Stimulated activated effector memory CD8-positive, alpha-beta T cell treated with anti-CD3 and anti-CD28 coated beads, Interleukin-12 subunit alpha, Interleukin-12 subunit beta, amount 100 ng/mL, for 72 hours (primary cell): Measurements from ENCODE around the gene ZNRF3.
"Not testable (repeated sequence)": the region's sequence is repeated elsewhere in the genome, so short reads cannot be mapped to it uniquely, and the experiment has no call there.

Source experiments
- ATAC-seq: fragments of 150-1000 bp; cut with Tn5 transposase; 2 replicates; pipeline ENCODE4 v1.10.0; 2021
- DNase-seq, 2 donors: peaks; one replicate each; pipeline ENCODE4 v3.0.0; 2021 to 2022; ENCODE audit warnings: low spot score in 2 of 2
- H3K27ac Mint-ChIP-seq: one replicate; pipeline ENCODE4 v1.8.0; 2022; ENCODE audit warnings: mild to moderate bottlenecking, mixed read lengths
- H3K36me3 Mint-ChIP-seq: one replicate; pipeline ENCODE4 v1.8.0; 2022; ENCODE audit warnings: mild to moderate bottlenecking, mixed read lengths
- H3K4me1 Mint-ChIP-seq: one replicate; pipeline ENCODE4 v1.8.0; 2022; ENCODE audit warnings: mixed read lengths
- H3K4me3 Mint-ChIP-seq: one replicate; pipeline ENCODE4 v1.8.0; 2022; ENCODE audit warnings: mild to moderate bottlenecking, mixed read lengths
- H3K9me3 Mint-ChIP-seq: one replicate; pipeline ENCODE4 v1.8.0; 2022; ENCODE audit warnings: mixed read lengths

ZNRF3 gene

GRCh38 chr22:29081517-29082236, 198.3 kb downstream of the ZNRF3 start:
- no peak overlapping the region for H3K4me3 Mint-ChIP-seq
- DNase-seq (no peak), ATAC-seq (no peak)
- no peak overlapping the region for H3K27ac Mint-ChIP-seq
- H3K36me3 Mint-ChIP-seq: no peaks in the 10 kb centered on the region
- H3K4me1 Mint-ChIP-seq: peaks cover 5% of the 10 kb centered on the region
- no peaks in the 10 kb centered on the region for H3K9me3 Mint-ChIP-seq

- Mint-ChIP-seq H3K36me3 (no peaks in the 10 kb centered on the region), H3K27ac (peak overlapping the region; percentile 17), H3K4me1 (peaks cover 5% of the 10 kb centered on the region), H3K4me3 (no peak overlapping the region), H3K9me3 (no peaks in the 10 kb centered on the region)
- no peak for DNase-seq
- no peak for ATAC-seq
Measured at GRCh38 chr22:29082826-29083545, 199.6 kb downstream of the ZNRF3 start.

GRCh38 chr22:29083576-29083932, 200.2 kb downstream of the ZNRF3 start:
- peak overlapping the region; percentile 17 for H3K27ac Mint-ChIP-seq
- not testable (repeated sequence) for ATAC-seq, H3K4me1 Mint-ChIP-seq, H3K9me3 Mint-ChIP-seq, H3K4me3 Mint-ChIP-seq, H3K36me3 Mint-ChIP-seq, DNase-seq

GRCh38 chr22:29083933-29084591, 200.7 kb downstream of the ZNRF3 start:
- Mint-ChIP-seq H3K27ac (peak overlapping the region; percentile 17), H3K9me3 (no peaks in the 10 kb centered on the region), H3K36me3 (no peaks in the 10 kb centered on the region), H3K4me1 (peaks cover 5% of the 10 kb centered on the region), H3K4me3 (no peak overlapping the region)
- DNase-seq: no peak
- no peak for ATAC-seq

GRCh38 chr22:29087012-29087411, 203.6 kb downstream of the ZNRF3 start:
- Mint-ChIP-seq H3K27ac (no peak overlapping the region), H3K9me3 (no peaks in the 10 kb centered on the region), H3K4me1 (no peaks in the 10 kb centered on the region), H3K4me3 (no peak overlapping the region), H3K36me3 (no peaks in the 10 kb centered on the region)
- DNase-seq (no peak), ATAC-seq (no peak)

- no peak overlapping the region for H3K4me3 Mint-ChIP-seq
- no peaks in the 10 kb centered on the region for H3K4me1 Mint-ChIP-seq
- no peaks in the 10 kb centered on the region for H3K9me3 Mint-ChIP-seq
- no peak overlapping the region for H3K27ac Mint-ChIP-seq
- no peaks in the 10 kb centered on the region for H3K36me3 Mint-ChIP-seq
- no peak for DNase-seq
- ATAC-seq: no peak
Measured at GRCh38 chr22:29088809-29089208, 205.4 kb downstream of the ZNRF3 start.

GRCh38 chr22:29089507-29089906, 206.1 kb downstream of the ZNRF3 start:
- DNase-seq (no peak), ATAC-seq (no peak)
- no peak overlapping the region for H3K27ac Mint-ChIP-seq
- no peaks in the 10 kb centered on the region for H3K36me3 Mint-ChIP-seq
- H3K4me1 Mint-ChIP-seq: no peaks in the 10 kb centered on the region
- no peaks in the 10 kb centered on the region for H3K9me3 Mint-ChIP-seq
- H3K4me3 Mint-ChIP-seq: no peak overlapping the region

GRCh38 chr22:29090039-29090438, 206.7 kb downstream of the ZNRF3 start:
- Mint-ChIP-seq H3K4me1 (no peaks in the 10 kb centered on the region), H3K9me3 (no peaks in the 10 kb centered on the region), H3K27ac (no peak overlapping the region), H3K4me3 (no peak overlapping the region), H3K36me3 (no peaks in the 10 kb centered on the region)
- DNase-seq (no peak), ATAC-seq (no peak)

- Mint-ChIP-seq H3K4me3 (no peak overlapping the region), H3K9me3 (no peaks in the 10 kb centered on the region), H3K4me1 (no peaks in the 10 kb centered on the region), H3K27ac (no peak overlapping the region), H3K36me3 (no peaks in the 10 kb centered on the region)
- DNase-seq (no peak), ATAC-seq (no peak)
Measured at GRCh38 chr22:29092243-29092642, 208.9 kb downstream of the ZNRF3 start.

- H3K27ac Mint-ChIP-seq: no peak overlapping the region
- DNase-seq: no peak
- no peaks in the 10 kb centered on the region for H3K4me1 Mint-ChIP-seq
- H3K4me3 Mint-ChIP-seq: no peak overlapping the region
- no peak for ATAC-seq
- H3K36me3 Mint-ChIP-seq: no peaks in the 10 kb centered on the region
- no peaks in the 10 kb centered on the region for H3K9me3 Mint-ChIP-seq
Measured at GRCh38 chr22:29093030-29093429, 209.7 kb downstream of the ZNRF3 start.

- DNase-seq: no peak
- H3K4me1 Mint-ChIP-seq: no peaks in the 10 kb centered on the region
- no peaks in the 10 kb centered on the region for H3K9me3 Mint-ChIP-seq
- H3K4me3 Mint-ChIP-seq: no peak overlapping the region
- H3K27ac Mint-ChIP-seq: no peak overlapping the region
- ATAC-seq: no peak
- no peaks in the 10 kb centered on the region for H3K36me3 Mint-ChIP-seq
Measured at GRCh38 chr22:29093501-29094300, 210.3 kb downstream of the ZNRF3 start.

- no peak overlapping the region for H3K27ac Mint-ChIP-seq
- no peak for ATAC-seq
Measured at GRCh38 chr22:29095459-29095858, 212.1 kb downstream of the ZNRF3 start.

GRCh38 chr22:29096736-29097669, 213.6 kb downstream of the ZNRF3 start:
- H3K36me3 Mint-ChIP-seq: no peaks in the 10 kb centered on the region
- DNase-seq (no peak), ATAC-seq (no peak)
- H3K4me3 Mint-ChIP-seq: no peak overlapping the region
- H3K4me1 Mint-ChIP-seq: no peaks in the 10 kb centered on the region
- H3K27ac Mint-ChIP-seq: no peak overlapping the region
- no peaks in the 10 kb centered on the region for H3K9me3 Mint-ChIP-seq

More at GRCh38 chr22:29095459-29095858, 212.1 kb downstream of the ZNRF3 start:
- no peak for DNase-seq
- Mint-ChIP-seq H3K9me3 (no peaks in the 10 kb centered on the region), H3K4me3 (no peak overlapping the region), H3K4me1 (no peaks in the 10 kb centered on the region), H3K36me3 (no peaks in the 10 kb centered on the region)

- H3K4me1 Mint-ChIP-seq: no peaks in the 10 kb centered on the region
- no peak overlapping the region for H3K4me3 Mint-ChIP-seq
- H3K36me3 Mint-ChIP-seq: no peaks in the 10 kb centered on the region
- H3K9me3 Mint-ChIP-seq: no peaks in the 10 kb centered on the region
- no peak overlapping the region for H3K27ac Mint-ChIP-seq
- no peak for ATAC-seq
- no peak for DNase-seq
Measured at GRCh38 chr22:29098296-29098695, 214.9 kb downstream of the ZNRF3 start.
